Effector memory CD4-positive, alpha-beta T cell (primary cell): ENCODE measurements around the gene YARS1.

Experiments
- DNase-seq, 3 donors: peaks; one replicate each; pipeline ENCODE4 v3.0.0-alpha.2; 2020
- H3K27ac ChIP-seq: 2 replicates; pipeline ENCODE4 v1.7.0; 2013; ENCODE audit warnings: mild to moderate bottlenecking, low read length, moderate library complexity; ENCODE audit not compliant: insufficient read depth, poor library complexity, severe bottlenecking
- H3K27me3 ChIP-seq: replicated peaks from 2 replicates; pipeline ENCODE4 v1.7.0; 2013; ENCODE audit warnings: mild to moderate bottlenecking, low read length; ENCODE audit not compliant: insufficient read depth, control insufficient read depth, poor library complexity, severe bottlenecking
- H3K36me3 ChIP-seq: 2 replicates; pipeline ENCODE4 v1.7.0; 2013; ENCODE audit warnings: mild to moderate bottlenecking, low read length, moderate library complexity; ENCODE audit not compliant: control insufficient read depth, insufficient read depth
- H3K4me1 ChIP-seq: 2 replicates; pipeline ENCODE4 v1.7.0; 2013; ENCODE audit warnings: low read length, mild to moderate bottlenecking; ENCODE audit not compliant: control insufficient read depth, insufficient read depth, poor library complexity, severe bottlenecking
- H3K4me3 ChIP-seq: 2 replicates; pipeline ENCODE4 v1.7.0; 2013; ENCODE audit warnings: low read length, low read depth, mild to moderate bottlenecking; ENCODE audit not compliant: insufficient read depth, poor library complexity, severe bottlenecking
- H3K9me3 ChIP-seq: 2 replicates; pipeline ENCODE4 v1.7.0; 2013; ENCODE audit warnings: mild to moderate bottlenecking, low read length, moderate library complexity; ENCODE audit not compliant: control insufficient read depth

YARS1 gene

GRCh38 chr1:32764826-32765569 is 52.2 kb downstream of the YARS1 start:
- no peaks in the 10 kb centered on the region for H3K9me3 ChIP-seq
- no peaks in the 10 kb centered on the region for H3K36me3 ChIP-seq
- H3K27me3 ChIP-seq: no peaks in the 10 kb centered on the region
- H3K27ac ChIP-seq: no peak overlapping the region
- H3K4me3 ChIP-seq: no peak overlapping the region
- no peak for DNase-seq
- H3K4me1 ChIP-seq: no peaks in the 10 kb centered on the region

- H3K27me3 ChIP-seq: no peaks in the 10 kb centered on the region
- no peak overlapping the region for H3K4me3 ChIP-seq
- H3K9me3 ChIP-seq: no peaks in the 10 kb centered on the region
- no peaks in the 10 kb centered on the region for H3K36me3 ChIP-seq
- no peak for DNase-seq
- H3K4me1 ChIP-seq: no peaks in the 10 kb centered on the region
- no peak overlapping the region for H3K27ac ChIP-seq
Measured at GRCh38 chr1:32763221-32763620, 53.9 kb downstream of the YARS1 start.

- Histone ChIP-seq H3K36me3 (no peaks in the 10 kb centered on the region), H3K4me3 (no peak overlapping the region), H3K27ac (no peak overlapping the region), H3K4me1 (no peaks in the 10 kb centered on the region), H3K27me3 (no peaks in the 10 kb centered on the region), H3K9me3 (no peaks in the 10 kb centered on the region)
- DNase-seq: no peak
Measured at GRCh38 chr1:32761936-32762335, 55.2 kb downstream of the YARS1 start.

GRCh38 chr1:32761253-32761877 is 55.8 kb downstream of the YARS1 start:
- Histone ChIP-seq H3K36me3 (no peaks in the 10 kb centered on the region), H3K27ac (no peak overlapping the region), H3K27me3 (no peaks in the 10 kb centered on the region), H3K4me3 (no peak overlapping the region), H3K4me1 (no peaks in the 10 kb centered on the region), H3K9me3 (no peaks in the 10 kb centered on the region)
- DNase-seq: no peak

- no peak for DNase-seq
- no peaks in the 10 kb centered on the region for H3K4me1 ChIP-seq
- no peak overlapping the region for H3K27ac ChIP-seq
- H3K4me3 ChIP-seq: no peak overlapping the region
- H3K27me3 ChIP-seq: no peaks in the 10 kb centered on the region
- H3K36me3 ChIP-seq: no peaks in the 10 kb centered on the region
- no peaks in the 10 kb centered on the region for H3K9me3 ChIP-seq
Measured at GRCh38 chr1:32759997-32760623, 57.0 kb downstream of the YARS1 start.

- Histone ChIP-seq H3K4me3 (no peak overlapping the region), H3K27ac (no peak overlapping the region), H3K4me1 (no peaks in the 10 kb centered on the region), H3K27me3 (no peaks in the 10 kb centered on the region), H3K36me3 (no peaks in the 10 kb centered on the region), H3K9me3 (no peaks in the 10 kb centered on the region)
- no peak for DNase-seq
Measured at GRCh38 chr1:32759521-32759981, 57.6 kb downstream of the YARS1 start.

GRCh38 chr1:32758795-32759430 is 58.2 kb downstream of the YARS1 start:
- H3K4me1 ChIP-seq: no peaks in the 10 kb centered on the region
- H3K27me3 ChIP-seq: no peaks in the 10 kb centered on the region
- H3K36me3 ChIP-seq: no peaks in the 10 kb centered on the region
- no peak for DNase-seq
- H3K9me3 ChIP-seq: no peaks in the 10 kb centered on the region
- H3K4me3 ChIP-seq: no peak overlapping the region
- no peak overlapping the region for H3K27ac ChIP-seq

- H3K27ac ChIP-seq: no peak overlapping the region
Measured at GRCh38 chr1:32758177-32758794, 58.9 kb downstream of the YARS1 start.

GRCh38 chr1:32757213-32757895 is 59.8 kb downstream of the YARS1 start:
- no peak overlapping the region for H3K27ac ChIP-seq
- no peak for DNase-seq
- no peaks in the 10 kb centered on the region for H3K36me3 ChIP-seq
- no peak overlapping the region for H3K4me3 ChIP-seq
- H3K4me1 ChIP-seq: peaks cover 6% of the 10 kb centered on the region
- H3K9me3 ChIP-seq: no peaks in the 10 kb centered on the region
- H3K27me3 ChIP-seq: no peaks in the 10 kb centered on the region

More at GRCh38 chr1:32758177-32758794, 58.9 kb downstream of the YARS1 start:
- no peaks in the 10 kb centered on the region for H3K27me3 ChIP-seq
- no peaks in the 10 kb centered on the region for H3K9me3 ChIP-seq
- H3K4me1 ChIP-seq: peaks cover 3% of the 10 kb centered on the region
- no peak overlapping the region for H3K4me3 ChIP-seq
- DNase-seq: no peak
- no peaks in the 10 kb centered on the region for H3K36me3 ChIP-seq
